HG03025 (cell line): Measurements from ENCODE around the gene DLGAP1.

ENCODE experiments used
- ATAC-seq: cut with Tn5 transposase; IDR thresholded peaks from one replicate; pipeline ENCODE4 v1.9.1; 2021; ENCODE audit warnings: mild to moderate bottlenecking, moderate library complexity; ENCODE audit not compliant: unreplicated experiment, low FRiP score

DLGAP1 gene

GRCh38 chr18:3877678-3878077 is 577.4 kb downstream of the DLGAP1 start:
- no peak for ATAC-seq

DNA sequence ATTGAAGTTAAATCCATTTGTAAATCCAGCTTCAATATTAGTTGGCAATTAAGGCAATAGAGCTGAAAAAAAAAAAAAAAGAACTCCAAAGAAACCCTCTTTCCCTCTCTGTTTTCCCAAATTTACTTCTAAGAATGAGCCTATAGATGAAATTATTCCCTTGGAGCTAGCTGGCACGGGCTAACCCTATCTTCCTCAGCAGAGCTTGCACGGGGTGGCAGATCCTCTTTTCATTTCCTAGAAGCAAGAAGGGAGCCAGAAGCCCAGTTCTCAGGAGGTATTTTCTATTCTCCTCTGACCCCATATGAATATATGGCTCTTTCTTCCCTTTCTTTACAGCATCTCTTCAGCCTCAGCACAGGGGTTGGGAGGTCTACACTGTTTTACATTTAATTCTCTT is 579.1 kb downstream of the DLGAP1 start:
- ATAC-seq: no peak

GRCh38 chr18:3875376-3875775 is 579.7 kb downstream of the DLGAP1 start:
- ATAC-seq: no peak

DNA sequence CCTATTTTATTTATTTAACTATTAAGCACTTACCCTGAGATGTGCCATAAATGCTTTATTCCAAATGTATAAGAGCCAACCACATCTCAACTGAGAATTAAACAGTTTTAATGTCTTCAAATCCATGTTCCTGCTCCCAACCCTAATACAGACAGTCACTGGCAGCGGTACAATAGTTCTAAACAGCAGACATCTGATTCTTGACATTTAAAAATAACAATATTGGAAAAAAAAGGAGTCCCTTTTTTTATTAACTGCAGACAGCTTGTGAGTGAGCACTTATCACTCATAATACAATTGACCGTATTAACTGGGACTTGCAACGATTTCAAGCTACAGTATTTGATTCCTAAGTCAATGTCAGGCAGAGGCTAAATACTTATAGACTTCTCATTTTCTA is 580.5 kb downstream of the DLGAP1 start:
- no peak for ATAC-seq

DNA sequence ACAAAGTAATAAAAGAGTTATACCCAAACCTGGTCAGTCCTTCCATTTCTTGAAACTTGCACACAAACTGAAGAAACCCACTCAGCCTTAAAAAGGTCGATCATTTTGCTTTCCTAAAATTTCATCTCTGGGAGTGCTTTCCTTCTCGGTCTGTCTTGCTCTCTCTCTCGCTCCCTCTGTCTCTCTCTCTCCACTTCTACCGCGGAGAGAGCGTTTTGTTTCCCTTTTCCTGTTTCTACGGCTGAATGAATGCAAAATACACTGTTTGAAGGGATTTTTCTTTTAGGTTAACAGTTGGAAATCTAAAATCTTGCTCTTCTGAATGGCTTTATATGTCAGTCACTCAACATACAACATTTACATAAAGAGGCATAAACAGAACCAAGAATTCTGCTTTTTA is 581.0 kb downstream of the DLGAP1 start:
- no peak for ATAC-seq

DNA sequence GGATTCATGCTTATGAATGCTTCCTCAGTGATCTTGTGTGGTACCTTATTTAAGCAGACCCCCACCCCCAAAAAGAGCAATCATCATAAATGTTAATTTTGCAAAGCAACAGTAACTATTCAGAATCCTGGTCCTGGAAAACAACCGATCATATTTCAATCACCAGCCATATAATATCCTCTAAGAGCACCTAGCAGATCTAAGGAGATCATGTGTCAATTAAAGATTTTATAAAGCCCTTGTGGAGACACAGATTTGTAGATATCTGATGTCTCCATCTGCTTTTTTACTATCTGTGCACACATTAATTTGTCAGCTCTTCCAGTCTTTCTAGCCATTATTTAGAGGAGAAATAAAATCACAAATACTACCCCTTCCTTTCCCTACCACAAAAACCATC is 581.4 kb downstream of the DLGAP1 start:
- no peak for ATAC-seq

GRCh38 chr18:3873211-3873610 is 581.9 kb downstream of the DLGAP1 start:
- no peak for ATAC-seq

- no peak for ATAC-seq
Observed at GRCh38 chr18:3872641-3873040, 582.5 kb downstream of the DLGAP1 start.

- ATAC-seq: no peak
Observed at GRCh38 chr18:3871687-3872086, 583.4 kb downstream of the DLGAP1 start.

DNA sequence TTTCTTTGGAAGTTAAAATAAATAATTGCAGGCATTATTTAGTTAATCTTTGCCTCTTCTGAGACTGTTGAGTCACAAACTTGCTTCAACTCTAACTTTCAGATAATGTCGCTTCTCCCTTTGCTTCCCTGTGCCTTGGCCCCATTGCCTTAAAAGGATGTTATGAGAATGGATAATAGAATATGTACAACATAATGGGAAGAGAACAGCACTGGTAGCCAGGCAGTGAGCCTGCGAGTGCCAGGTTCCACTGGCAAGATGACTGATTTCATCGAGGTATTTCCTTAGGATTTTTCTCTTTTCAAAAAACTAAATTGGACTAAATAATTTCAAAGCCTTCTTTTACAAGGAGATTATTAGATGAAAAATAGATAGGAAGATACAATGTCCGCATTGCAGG is 584.2 kb downstream of the DLGAP1 start:
- ATAC-seq: no peak

- ATAC-seq: no peak
Observed at GRCh38 chr18:3869848-3870247, 585.3 kb downstream of the DLGAP1 start.

- ATAC-seq: no peak
Observed at GRCh38 chr18:3867864-3868311, 587.2 kb downstream of the DLGAP1 start.

- ATAC-seq: no peak
Observed at GRCh38 chr18:3867236-3867635, 587.9 kb downstream of the DLGAP1 start.

- no peak for ATAC-seq
Observed at GRCh38 chr18:3864669-3865298, 590.3 kb downstream of the DLGAP1 start.

DNA sequence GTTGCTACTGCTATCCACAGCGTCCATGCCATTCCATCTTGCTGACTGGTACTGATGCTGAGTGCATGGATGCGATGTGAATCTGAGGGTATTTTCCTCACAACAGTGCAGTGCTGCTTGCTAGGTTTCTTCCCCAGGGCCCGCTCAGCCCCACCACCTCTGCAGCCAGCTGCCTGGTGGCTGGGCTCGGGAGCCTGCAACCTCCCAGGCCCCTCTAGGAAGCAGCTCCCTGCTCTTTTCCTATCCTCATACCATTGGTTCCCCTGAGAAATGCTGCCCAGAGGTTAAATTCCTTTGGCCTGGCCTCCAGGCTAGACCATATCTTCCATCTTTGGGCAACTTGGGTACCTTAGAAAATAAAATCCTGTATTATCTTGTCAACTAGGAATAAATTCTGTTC is 591.5 kb downstream of the DLGAP1 start:
- ATAC-seq: no peak

DNA sequence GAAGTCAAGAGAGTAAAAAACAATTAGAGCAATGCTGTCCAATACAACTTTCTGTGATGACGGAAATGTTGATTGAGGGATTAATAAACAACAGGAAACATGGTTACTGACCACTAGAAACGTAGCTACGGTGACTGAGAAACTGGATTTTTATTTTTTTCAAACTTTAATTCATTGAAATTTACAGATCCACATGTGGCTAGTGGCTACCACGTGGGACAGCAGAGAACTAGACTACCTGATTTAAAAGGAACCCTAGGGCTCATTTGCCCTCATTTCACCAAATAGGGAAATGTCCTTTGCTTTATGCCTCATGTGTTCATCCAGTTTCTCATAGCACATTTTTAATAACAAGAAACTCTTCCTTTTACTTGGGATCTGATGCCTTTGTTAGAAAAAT is 592.1 kb downstream of the DLGAP1 start:
- no peak for ATAC-seq

DNA sequence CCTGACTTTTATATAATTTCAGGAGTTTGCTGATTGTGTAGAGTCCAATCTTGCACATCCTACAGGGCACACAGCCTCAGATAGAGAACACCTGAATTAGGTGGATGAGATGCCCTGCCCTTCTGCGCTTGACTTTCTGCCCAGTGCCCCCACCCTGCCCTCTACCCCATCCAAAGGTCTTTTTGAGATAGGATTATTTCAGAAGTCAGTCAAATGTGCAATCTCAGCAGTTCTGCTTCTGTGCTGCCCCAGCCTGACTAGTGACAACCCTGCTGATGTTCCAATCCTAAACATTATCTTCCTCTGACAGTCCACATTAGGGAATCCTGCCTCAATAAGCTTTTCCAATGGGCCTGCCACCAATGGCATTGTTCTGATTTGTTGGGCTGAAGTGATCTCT is 593.6 kb downstream of the DLGAP1 start:
- ATAC-seq: no peak

DNA sequence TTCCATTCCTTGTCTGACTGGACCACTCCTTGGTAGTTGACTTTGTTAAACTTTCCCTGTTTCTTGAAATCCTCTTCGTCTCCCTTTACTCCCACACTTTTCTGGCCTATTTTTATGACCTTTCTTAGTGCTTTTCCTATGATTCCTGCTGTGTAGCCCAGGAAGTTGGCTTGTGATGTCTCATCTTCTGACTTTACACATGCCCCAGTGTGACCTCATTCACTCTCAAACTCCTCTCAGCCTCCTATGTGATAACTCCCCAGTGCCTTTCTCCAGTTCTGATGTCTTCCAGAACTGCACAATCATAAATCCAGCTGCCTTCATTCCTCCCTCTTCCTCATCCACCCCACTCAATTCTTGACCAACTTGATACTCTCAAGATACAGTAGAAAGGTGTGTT is 597.6 kb downstream of the DLGAP1 start:
- no peak for ATAC-seq

- no peak for ATAC-seq
Observed at GRCh38 chr18:3855966-3856365, 599.1 kb downstream of the DLGAP1 start.

DNA sequence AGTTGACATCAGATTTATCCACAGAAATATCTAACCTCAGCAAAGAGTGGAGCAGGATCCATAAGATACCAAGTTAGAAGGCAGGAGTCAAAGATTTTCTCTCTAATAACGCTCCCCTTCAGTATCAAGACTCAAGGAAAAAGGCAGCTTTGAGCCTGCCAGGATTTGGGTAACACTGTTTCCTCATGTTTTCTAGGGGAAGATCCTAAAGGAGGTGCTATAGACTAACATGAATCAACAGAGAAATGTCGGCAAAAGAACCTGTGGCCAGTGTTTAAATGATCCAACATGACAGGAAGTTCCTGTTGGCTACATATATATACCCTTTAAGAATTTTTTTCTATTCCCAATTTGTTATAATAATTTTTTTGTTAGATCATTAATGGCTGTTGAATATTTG is 602.8 kb downstream of the DLGAP1 start:
- ATAC-seq: no peak

DNA sequence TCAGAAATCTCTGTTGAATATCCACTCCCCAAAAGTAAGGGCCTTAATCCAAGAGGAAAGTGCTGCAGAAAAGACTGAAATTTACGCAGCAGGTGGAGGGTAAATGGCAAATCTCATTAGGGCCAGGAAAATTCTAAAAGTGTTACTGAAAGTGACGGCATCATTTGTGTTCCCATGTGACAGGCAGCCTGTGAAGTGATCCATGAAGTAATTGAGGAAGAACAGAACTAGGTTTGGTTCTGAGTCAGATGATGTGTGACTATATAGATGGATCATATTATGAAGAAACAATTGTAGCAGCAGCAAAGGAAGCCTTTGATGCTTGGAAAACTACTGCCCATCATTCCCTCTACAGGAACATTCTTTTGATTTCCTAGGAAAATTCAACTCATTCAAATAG is 603.9 kb downstream of the DLGAP1 start:
- ATAC-seq: no peak

DNA sequence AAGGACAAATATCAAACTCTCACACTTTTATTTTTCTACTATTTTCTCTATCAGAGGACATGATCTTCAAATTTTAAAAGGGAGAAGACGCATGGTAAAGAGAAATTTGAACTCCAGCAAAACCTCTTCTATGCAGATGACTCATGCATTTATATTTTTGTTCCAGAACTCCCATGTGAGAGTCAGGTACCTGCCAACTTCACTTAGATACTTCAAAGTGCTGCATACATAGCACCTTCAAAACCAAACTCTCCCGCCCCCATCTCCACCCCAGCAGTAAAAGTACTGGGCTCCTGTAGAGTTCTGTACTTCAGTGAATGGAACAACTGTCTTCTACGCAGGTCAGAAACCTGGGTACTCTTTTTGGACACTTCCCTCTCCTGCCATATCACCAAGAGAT is 606.8 kb downstream of the DLGAP1 start:
- no peak for ATAC-seq

DNA sequence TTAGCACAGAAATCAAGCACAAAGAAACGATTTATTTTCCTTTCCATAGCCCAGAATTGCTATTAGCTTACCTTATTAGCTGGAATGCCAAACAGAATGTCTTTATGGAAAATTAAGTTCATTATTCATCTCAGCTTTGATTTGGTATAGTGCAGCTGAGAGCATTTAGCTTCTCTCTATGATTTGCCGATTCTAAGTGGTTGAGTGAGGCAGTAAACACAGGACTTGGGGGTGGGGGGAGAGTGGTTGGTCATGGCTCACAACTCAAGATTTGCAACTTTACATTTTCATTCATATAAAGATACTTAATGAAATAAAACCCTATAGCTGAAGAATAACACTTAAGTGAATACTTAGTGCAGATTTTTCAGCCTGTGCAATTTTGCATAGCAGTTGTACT is 609.9 kb downstream of the DLGAP1 start:
- ATAC-seq: no peak
